HK-2 (cell line): ENCODE data around the gene CD7.

Experiments
- DNase-seq: peaks from one replicate; pipeline ENCODE4 v3.0.0-alpha.2; 2018; ENCODE audit not compliant: unreplicated experiment

Gene CD7

DNA sequence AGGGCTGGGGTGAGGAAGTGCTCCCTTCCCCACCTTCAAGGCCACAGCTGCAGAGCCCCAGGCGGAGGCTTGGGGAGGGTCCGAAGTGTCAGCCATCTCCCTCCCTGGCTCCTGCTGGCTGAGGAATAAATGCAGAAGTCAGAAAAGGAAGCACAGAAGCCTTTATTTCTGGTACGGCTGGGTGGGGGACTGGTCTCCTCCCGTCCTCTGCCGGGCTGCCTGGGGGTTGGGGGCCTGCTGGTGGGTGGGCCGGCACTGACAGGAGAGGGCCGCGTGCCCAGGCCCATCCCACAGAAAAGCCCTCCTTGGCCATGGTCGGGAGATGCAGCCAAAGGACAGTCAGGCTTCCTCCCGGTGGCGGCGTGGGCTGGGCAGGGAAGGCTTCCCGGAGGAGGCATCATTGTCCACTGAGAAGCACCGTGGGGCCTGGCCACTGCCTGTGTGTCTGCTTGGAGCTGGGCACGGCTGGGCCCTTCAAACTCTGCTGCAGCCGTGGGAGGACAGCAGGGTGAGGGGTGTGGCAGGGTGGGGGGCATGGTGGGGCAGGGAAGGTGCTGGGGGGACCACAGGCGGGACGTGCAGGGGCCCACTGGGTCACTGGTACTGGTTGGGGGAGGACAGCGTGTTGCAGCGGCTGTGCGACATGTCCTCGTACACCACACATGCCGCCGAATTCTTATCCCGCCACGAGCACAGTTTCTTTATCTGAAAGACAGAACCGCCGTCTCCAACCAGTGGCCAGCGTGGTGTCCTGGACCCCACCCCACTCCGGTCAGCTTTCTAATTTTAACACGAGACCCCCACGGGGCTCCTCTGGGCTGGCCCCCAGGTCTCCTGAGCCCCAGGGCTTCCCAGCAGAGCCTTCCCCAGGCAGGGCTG is 2.4 kb downstream of the CD7 start:
- DNase-seq: no peak

DNA sequence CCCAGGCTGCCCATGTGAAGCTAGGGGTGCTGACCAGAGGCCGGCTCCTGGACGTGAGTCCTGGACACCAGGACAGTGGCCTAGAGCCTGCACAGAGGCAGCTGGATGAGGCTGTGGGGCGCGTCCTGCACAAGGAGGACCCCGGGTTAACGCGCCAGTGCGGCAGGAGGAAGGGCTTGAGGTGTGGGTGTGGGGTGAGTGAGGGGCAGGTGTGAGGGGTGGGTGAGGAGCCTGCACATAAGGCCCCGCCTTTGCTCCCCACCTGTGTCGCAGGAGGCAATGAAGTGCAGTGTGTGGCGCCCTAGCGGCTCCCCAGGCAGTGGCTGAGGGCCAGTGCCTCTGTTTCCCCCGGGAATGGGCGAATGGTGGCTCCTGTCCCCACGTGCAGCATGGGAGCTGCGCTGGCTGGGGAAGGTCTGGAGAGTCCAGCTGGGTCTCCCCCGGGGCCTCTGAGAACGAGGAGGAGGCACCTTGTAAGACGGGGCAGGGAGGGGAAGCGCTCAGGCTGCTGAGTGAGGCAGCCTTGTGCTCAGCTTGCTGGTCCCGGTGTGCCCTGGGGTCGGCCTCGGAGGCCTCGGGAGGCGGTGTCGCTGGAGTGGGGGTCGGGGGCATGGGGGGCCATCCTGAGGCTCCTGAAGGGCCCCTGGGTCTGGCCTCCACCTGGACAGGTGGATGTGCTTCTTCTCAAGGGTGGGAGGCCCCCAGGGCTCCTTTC is 3.2 kb downstream of the CD7 start:
- no peak for DNase-seq

GRCh38 chr17:82313195-82314011 is 4.0 kb downstream of the CD7 start:
- no peak for DNase-seq

GRCh38 chr17:82311971-82312370 is 5.4 kb downstream of the CD7 start:
- DNase-seq: no peak

- DNase-seq: no peak
Observed at GRCh38 chr17:82310877-82311276, 6.5 kb downstream of the CD7 start.

DNA sequence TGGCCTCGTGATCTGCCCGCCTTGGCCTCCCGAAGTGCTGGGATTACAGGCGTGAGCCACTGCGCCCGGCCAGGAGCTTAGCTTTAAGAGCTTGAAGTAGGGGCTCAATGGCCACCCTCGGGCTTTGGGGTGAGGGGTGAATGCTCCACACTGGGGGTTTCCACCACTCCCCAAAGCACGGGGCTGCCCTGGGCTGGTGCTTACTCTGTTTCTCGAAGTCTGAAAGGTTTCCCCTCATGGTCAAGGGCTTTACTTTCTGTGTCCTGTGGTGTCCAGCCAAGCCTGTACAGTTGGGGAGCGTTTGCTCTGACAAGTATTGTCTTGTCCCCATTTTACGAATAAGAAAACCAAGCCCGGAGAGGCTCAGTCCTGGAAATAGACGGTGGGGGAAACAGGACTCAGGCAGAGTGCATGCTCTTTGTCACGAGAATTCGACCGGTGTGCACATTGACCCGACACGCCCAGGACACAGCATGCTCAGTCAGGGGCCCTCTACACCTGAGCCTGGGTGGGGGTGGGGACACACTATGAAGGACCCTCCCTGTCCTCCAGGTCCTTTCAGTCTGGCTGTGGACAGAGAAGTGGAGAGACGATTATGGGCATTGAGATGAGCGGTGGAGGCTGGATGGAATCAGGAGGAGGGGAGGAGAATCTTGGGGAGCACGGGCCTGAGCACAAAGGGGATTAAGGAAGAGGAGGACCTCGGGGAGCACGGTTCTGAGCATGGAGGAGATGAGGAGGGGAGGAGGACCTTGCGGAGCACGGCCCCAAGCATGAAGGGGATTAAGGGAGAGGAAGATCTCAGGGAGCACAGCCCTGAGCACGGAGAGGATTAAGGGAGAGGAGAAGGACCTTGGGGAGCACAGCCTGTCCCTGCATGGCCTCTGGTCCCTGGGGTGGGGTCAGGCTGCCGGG is 7.5 kb downstream of the CD7 start:
- no peak for DNase-seq

DNA sequence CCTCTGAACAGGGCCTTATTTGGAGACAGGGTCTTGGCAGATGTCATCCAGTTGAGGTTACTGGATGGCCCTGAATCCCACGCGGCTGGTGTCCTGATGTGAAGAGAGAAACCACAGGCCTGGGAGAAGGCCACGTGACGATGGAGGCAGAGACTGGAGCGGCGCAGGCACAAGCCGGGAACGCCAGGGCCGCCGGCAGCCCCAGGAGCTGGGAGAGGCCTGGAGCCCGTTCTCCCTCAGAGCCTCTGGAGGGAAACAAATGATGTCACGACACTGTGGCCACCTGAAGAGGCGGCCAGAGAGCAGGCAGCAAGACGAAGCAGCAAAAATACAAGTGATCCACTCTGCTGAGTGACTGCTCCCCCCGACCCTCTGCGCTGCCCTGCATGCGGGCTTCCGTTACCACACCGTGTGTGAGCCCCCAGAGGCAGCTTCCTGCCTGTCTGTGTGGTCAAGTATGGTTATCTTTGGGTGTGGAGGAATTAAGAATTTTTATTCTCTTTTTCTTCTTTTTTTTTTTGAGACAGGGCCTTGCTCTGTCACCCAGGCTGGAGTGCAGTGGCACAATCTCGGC is 11.6 kb downstream of the CD7 start:
- no peak for DNase-seq

DNA sequence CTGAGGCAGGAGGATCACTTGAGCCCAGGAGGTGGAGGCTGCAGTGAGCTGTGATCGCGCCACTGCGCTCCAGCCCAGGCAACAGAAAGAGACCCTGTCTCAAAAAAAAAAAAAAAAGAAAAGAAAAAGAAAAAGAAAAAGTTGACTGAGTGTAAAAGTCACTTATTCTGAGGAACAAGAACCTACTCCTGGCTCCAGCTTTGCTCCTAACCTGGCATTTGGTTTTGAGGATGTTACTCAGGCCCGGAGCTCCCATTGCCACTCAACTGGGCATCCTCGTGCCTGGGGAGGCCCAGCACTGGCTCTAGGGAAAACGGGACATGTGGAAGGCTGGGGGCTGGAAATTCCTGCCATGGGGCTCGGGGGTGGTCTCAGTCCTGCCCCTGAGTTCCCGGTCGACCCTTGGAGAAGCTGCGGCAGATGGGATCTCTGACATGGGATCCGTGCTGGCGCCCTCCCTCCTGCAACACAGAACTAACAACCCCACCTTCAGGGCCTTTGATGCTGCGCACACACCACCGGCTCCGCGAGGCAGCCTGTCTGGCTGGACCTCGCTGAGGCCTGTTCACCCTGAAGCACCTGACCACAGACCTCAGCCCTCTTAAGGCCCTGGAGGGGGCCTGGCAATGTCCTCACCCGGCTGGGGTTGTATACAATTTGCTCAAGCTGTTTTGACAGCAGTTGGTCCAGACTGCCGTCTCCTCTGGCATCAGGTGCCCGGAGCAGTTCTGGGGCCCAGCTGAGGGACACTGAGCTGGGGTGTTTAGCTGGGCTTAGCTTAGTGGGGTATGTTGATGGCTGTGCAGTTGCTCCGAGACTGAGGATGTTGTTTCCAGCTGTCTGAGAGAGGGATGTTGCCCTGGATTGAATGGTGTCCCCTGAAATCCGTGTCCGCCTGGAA is 12.3 kb downstream of the CD7 start:
- no peak for DNase-seq

GRCh38 chr17:82303944-82304808 is 13.2 kb downstream of the CD7 start:
- DNase-seq: no peak

DNA sequence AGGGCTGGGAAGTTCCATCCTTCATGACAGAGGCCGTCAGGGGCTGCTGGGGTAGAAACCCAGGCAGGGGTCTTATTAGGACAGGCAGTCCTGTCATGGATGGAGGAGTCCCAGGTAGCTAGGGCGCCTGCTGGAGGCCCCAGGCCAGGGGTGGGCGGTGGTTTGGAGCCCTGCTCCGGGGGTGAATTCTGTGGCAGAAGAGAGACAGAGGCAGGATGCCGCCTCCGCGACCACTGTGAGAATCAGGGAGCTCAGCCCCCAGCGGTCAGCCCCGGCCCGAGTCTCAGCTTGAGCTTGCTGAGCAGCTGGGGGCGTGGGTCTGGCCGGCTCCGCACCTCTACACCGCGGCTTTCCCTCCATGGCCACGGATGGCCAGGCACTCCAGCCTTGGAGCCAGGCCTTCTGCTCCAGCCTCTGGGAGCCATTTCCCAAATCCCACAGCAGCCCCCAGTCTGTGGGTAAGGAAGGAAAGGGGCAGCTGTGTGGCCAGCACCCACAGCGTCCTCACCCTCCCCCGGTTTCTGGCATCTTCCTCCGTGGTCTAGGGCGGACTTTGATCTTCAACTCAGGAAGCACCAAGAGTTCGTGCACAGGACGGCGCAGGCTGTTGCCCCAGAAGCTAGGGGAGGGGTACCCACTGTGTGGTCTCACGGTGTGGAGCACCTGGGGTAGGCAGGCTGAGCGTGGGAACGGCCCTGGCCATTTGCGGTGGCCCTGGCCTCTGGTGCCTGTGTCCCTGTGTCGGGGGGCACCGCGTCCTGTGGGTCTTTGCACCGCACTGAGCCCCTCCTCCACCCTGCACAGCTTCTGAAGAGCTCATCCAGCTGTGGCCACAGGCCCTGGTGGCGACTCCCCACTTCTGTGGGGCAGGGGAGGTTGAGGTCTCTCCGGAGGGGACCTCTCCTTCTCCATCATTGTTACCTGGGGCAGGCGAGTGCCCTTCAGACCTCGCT is 14.1 kb downstream of the CD7 start:
- no peak for DNase-seq

- no peak for DNase-seq
Observed at GRCh38 chr17:82302568-82302963, 14.8 kb downstream of the CD7 start.

DNA sequence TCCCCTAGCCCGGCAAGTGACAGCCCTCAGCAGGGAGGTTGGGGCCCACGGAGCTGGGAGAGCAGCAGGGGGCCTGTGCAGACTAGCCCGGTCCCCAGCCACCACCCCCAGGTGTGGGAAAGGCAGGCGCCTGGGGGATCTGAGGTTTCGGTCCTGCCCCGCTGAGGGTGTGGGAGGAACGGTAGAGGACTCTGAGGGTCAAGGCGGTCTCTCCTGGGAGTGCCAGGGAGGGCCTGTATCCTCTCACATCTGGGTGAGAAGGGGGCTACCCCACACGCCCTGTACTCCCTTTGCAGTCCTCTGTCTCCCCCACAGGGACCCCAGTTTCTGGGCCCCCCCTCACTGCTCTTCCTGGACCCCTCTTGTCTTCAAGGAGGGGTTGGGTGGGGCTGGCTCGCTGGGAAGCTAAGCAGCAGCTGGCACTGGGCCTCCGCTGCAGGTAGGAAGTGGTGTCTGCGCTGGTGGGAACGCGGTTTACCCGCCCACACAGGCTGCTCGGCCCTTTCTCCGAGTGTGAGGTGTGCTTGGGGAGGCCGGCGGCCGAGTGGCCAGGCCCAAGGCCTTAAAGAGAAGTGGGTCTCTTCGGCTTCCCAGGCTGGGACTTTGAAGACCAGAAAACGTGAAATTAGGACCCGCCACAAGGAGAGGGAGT is 15.4 kb downstream of the CD7 start:
- no peak for DNase-seq

- no peak for DNase-seq
Observed at GRCh38 chr17:82301300-82301915, 16.0 kb downstream of the CD7 start.

GRCh38 chr17:82300707-82301270 is 16.6 kb downstream of the CD7 start:
- peak; percentile 35 for DNase-seq

DNA sequence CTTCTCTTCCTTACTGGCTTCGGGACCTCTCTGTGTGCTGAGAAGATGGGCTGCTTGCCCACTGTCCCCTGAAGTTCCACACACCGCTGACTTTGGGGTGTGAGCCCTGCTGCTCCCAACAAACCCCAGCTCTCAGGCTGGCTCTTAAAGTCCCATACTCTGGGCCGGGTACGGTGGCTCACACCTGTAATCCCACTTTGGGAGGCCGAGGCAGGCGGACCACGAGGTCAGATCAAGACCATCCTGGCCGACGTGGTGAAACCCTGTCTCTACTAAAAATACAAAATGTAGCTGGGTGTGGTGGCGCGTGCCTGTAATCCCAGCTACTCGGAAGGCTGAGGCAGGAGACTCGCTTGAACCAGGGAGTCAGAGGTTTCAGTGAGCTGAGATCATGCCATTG is 17.2 kb downstream of the CD7 start:
- DNase-seq: no peak

DNA sequence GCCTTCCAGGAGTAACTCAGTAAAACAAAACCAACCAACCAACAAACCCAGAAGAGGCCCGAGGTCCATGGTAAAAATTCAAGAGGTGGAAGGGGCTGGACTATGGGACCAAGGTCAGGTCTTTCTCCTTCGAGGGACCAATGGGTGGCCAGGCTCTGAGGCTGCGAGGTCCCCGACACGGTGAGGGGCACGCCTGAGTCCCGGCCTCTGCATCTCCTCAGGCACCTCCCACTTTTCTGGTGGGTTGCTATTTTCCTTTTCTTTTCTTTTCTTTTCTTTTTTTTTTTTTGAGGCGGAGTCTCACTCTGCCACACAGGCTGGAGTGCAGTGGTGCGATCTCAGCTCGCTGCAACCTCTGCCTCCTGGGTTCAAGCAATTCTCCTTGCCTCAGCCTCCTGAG is 18.0 kb downstream of the CD7 start:
- DNase-seq: no peak
